Measurements from ENCODE around the gene LRCH4.
A peak's percentile ranks its signal among the peaks of the same experiment; 100 is the strongest.
"Not testable (repeated sequence)": the region's sequence is repeated elsewhere in the genome, so short reads cannot be mapped to it uniquely, and the experiment has no call there.

The LRCH4 gene

GRCh38 chr7:100564405-100564804 is 21.5 kb downstream of the LRCH4 start:
- H3K18ac ChIP-seq (ENCODE audit: low read length): not testable (repeated sequence)
- no CpG with 5 or more reads among the region's 6 CpGs for WGBS (ENCODE audit: extremely low coverage, insufficient coverage, low lambda C conversion rate)

GRCh38 chr7:100563809-100564400 is 22.0 kb downstream of the LRCH4 start:
- H3K27me3 ChIP-seq (ENCODE audit: insufficient read depth, low read length, poor library complexity): no peaks in the 10 kb centered on the region
- H3K36me3 ChIP-seq (ENCODE audit: control insufficient read depth, insufficient read depth, low read length): no peaks in the 10 kb centered on the region
- H4K8ac ChIP-seq (ENCODE audit: low read depth, low read length): no peak overlapping the region
- no peaks in the 10 kb centered on the region for H3K4me1 ChIP-seq (ENCODE audit: control insufficient read depth, low read depth, low read length)
- H2BK120ac ChIP-seq (ENCODE audit: low read depth, low read length): no peak overlapping the region
- H3K9ac ChIP-seq (ENCODE audit: low read length): no peak overlapping the region
- H2BK15ac ChIP-seq (replicated peaks; ENCODE audit: low read depth): no peak overlapping the region
- H3K23ac ChIP-seq (ENCODE audit: low read length): no peak overlapping the region
- H2BK5ac ChIP-seq (ENCODE audit: low read length): no peak overlapping the region
- no peak overlapping the region for H4K5ac ChIP-seq (ENCODE audit: low read length)
- no peaks in the 10 kb centered on the region for H3K79me2 ChIP-seq (ENCODE audit: control insufficient read depth, insufficient read depth, low read length)
- no peaks in the 10 kb centered on the region for H3K79me1 ChIP-seq (ENCODE audit: low read length)
- H3K18ac ChIP-seq (ENCODE audit: low read length): no peak overlapping the region
- peak; percentile 81 for DNase-seq
- no peak overlapping the region for H2AK5ac ChIP-seq (ENCODE audit: low read length)
- H3K4me2 ChIP-seq (ENCODE audit: low read length): no peak overlapping the region
- no peak overlapping the region for H3K4ac ChIP-seq (ENCODE audit: low read depth, low read length)
- no peak overlapping the region for H3K56ac ChIP-seq (ENCODE audit: low read length)
- no CpG with 5 or more reads among the region's 12 CpGs for WGBS (ENCODE audit: extremely low coverage, insufficient coverage, low lambda C conversion rate)
- no peak overlapping the region for H3K4me3 ChIP-seq (ENCODE audit: low read length)
- no peak overlapping the region for H3K27ac ChIP-seq (ENCODE audit: low read depth, low read length)

More at GRCh38 chr7:100564405-100564804, 21.5 kb downstream of the LRCH4 start:
- H2BK5ac ChIP-seq (ENCODE audit: low read length); H3K23ac ChIP-seq (ENCODE audit: low read length); H3K79me2 ChIP-seq (ENCODE audit: control insufficient read depth, insufficient read depth, low read length); H3K4me1 ChIP-seq (ENCODE audit: control insufficient read depth, low read depth, low read length); H4K5ac ChIP-seq (ENCODE audit: low read length); H3K56ac ChIP-seq (ENCODE audit: low read length); H2BK120ac ChIP-seq (ENCODE audit: low read depth, low read length); DNase-seq; H3K36me3 ChIP-seq (ENCODE audit: control insufficient read depth, insufficient read depth, low read length); H4K8ac ChIP-seq (ENCODE audit: low read depth, low read length); H2BK15ac ChIP-seq (replicated peaks; ENCODE audit: low read depth); H3K4ac ChIP-seq (ENCODE audit: low read depth, low read length); H3K79me1 ChIP-seq (ENCODE audit: low read length); H3K9ac ChIP-seq (ENCODE audit: low read length); H3K27me3 ChIP-seq (ENCODE audit: insufficient read depth, low read length, poor library complexity); H3K27ac ChIP-seq (ENCODE audit: low read depth, low read length); H3K4me2 ChIP-seq (ENCODE audit: low read length); H3K4me3 ChIP-seq (ENCODE audit: low read length); H2AK5ac ChIP-seq (ENCODE audit: low read length): not testable (repeated sequence)

DNA sequence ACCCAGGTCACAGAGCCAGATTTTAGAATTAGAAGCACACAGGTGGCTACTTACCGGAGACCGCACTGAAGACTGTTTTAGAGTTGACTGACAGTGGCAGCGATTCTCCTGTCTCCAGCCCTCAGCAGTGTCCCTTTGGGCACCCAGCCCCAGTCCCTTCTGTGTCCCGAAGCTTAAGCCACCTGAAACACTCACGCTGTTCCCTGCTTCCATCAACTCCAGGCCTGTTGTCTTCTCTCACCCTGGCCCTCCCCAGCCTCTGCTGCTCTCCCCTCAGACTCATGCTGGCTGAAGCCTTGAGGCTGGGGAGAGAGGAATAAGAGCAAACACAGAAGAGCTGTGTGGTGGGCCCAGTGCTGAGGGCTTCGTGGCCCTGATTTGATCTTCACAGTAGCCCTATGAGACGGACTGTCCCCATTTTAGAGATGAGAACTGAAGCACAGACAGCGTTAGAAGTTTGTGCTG is 22.8 kb downstream of the LRCH4 start:
- Histone ChIP-seq H4K5ac (ENCODE audit: low read length) (no peak overlapping the region), H3K56ac (ENCODE audit: low read length) (no peak overlapping the region), H3K79me2 (ENCODE audit: control insufficient read depth, insufficient read depth, low read length) (no peaks in the 10 kb centered on the region), H3K4ac (ENCODE audit: low read depth, low read length) (no peak overlapping the region), H2BK120ac (ENCODE audit: low read depth, low read length) (no peak overlapping the region), H3K36me3 (ENCODE audit: control insufficient read depth, insufficient read depth, low read length) (no peaks in the 10 kb centered on the region), H2AK5ac (ENCODE audit: low read length) (no peak overlapping the region), H2BK5ac (ENCODE audit: low read length) (no peak overlapping the region), H3K23ac (ENCODE audit: low read length) (no peak overlapping the region), H3K9ac (ENCODE audit: low read length) (no peak overlapping the region), H3K4me3 (ENCODE audit: low read length) (no peak overlapping the region), H3K18ac (ENCODE audit: low read length) (no peak overlapping the region), H3K4me2 (ENCODE audit: low read length) (no peak overlapping the region), H3K27me3 (ENCODE audit: insufficient read depth, low read length, poor library complexity) (no peaks in the 10 kb centered on the region), H3K4me1 (ENCODE audit: control insufficient read depth, low read depth, low read length) (no peaks in the 10 kb centered on the region), H4K8ac (ENCODE audit: low read depth, low read length) (no peak overlapping the region), H3K79me1 (ENCODE audit: low read length) (no peaks in the 10 kb centered on the region), H3K27ac (ENCODE audit: low read depth, low read length) (no peak overlapping the region), H2BK15ac (replicated peaks; ENCODE audit: low read depth) (no peak overlapping the region)
- no peak for DNase-seq
- no CpG with 5 or more reads among the region's 8 CpGs for WGBS (ENCODE audit: extremely low coverage, insufficient coverage, low lambda C conversion rate)

GRCh38 chr7:100562195-100563099 is 23.5 kb downstream of the LRCH4 start:
- H4K8ac ChIP-seq (ENCODE audit: low read depth, low read length): no peak overlapping the region
- no CpG with 5 or more reads among the region's 26 CpGs for WGBS (ENCODE audit: extremely low coverage, insufficient coverage, low lambda C conversion rate)
- H3K27me3 ChIP-seq (ENCODE audit: insufficient read depth, low read length, poor library complexity): no peaks in the 10 kb centered on the region
- no peaks in the 10 kb centered on the region for H3K4me1 ChIP-seq (ENCODE audit: control insufficient read depth, low read depth, low read length)
- no peaks in the 10 kb centered on the region for H3K79me1 ChIP-seq (ENCODE audit: low read length)
- H2BK15ac ChIP-seq (replicated peaks; ENCODE audit: low read depth): no peak overlapping the region
- H3K27ac ChIP-seq (ENCODE audit: low read depth, low read length): no peak overlapping the region
- no peak overlapping the region for H3K9ac ChIP-seq (ENCODE audit: low read length)
- no peaks in the 10 kb centered on the region for H3K36me3 ChIP-seq (ENCODE audit: control insufficient read depth, insufficient read depth, low read length)
- H2AK5ac ChIP-seq (ENCODE audit: low read length): no peak overlapping the region
- DNase-seq: no peak
- no peak overlapping the region for H3K4me3 ChIP-seq (ENCODE audit: low read length)
- H4K5ac ChIP-seq (ENCODE audit: low read length): no peak overlapping the region
- no peak overlapping the region for H2BK5ac ChIP-seq (ENCODE audit: low read length)
- H3K4me2 ChIP-seq (ENCODE audit: low read length): no peak overlapping the region
- no peaks in the 10 kb centered on the region for H3K79me2 ChIP-seq (ENCODE audit: control insufficient read depth, insufficient read depth, low read length)
- no peak overlapping the region for H3K23ac ChIP-seq (ENCODE audit: low read length)
- H3K4ac ChIP-seq (ENCODE audit: low read depth, low read length): no peak overlapping the region
- H2BK120ac ChIP-seq (ENCODE audit: low read depth, low read length): no peak overlapping the region
- no peak overlapping the region for H3K56ac ChIP-seq (ENCODE audit: low read length)
- no peak overlapping the region for H3K18ac ChIP-seq (ENCODE audit: low read length)

DNA sequence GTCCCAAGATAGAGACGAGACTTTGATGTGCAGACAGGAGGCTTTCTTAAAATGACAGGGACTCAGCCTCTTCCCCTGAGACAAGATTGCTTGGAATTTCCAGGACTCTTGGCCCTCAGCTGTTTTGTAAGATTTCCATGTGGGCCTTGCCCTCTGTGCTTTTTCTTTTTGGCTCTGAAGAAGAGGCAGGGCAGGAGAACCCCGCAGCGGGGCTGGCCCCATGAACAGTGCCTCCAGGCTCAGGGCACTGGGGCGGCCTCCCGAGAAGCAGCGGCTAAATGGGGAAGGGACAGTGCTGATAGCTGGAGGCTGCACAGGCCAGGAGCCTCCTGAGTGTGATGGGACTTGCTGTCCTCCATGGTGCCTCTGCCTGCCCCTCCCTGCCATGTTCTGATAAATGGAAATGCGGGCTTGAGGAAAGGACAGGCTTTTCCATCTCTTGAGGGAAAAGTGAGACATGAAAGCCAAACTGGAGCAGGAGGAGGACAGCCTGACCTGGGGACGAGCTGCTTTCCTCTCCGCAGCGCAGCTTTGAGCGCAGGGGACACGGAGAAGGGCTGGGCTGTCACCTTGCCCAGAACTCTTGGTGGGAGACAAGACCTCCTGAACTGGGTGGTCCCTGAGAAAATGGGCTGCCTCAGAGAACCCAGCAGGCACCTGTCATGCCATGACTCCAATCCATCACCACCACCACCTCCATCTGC is 24.3 kb downstream of the LRCH4 start:
- Histone ChIP-seq H3K9ac (ENCODE audit: low read length) (no peak overlapping the region), H3K79me1 (ENCODE audit: low read length) (no peaks in the 10 kb centered on the region), H3K4me3 (ENCODE audit: low read length) (no peak overlapping the region), H3K18ac (ENCODE audit: low read length) (no peak overlapping the region), H3K4ac (ENCODE audit: low read depth, low read length) (no peak overlapping the region), H4K5ac (ENCODE audit: low read length) (no peak overlapping the region), H2BK15ac (replicated peaks; ENCODE audit: low read depth) (no peak overlapping the region), H3K4me2 (ENCODE audit: low read length) (no peak overlapping the region), H2AK5ac (ENCODE audit: low read length) (no peak overlapping the region), H4K8ac (ENCODE audit: low read depth, low read length) (no peak overlapping the region), H3K79me2 (ENCODE audit: control insufficient read depth, insufficient read depth, low read length) (no peaks in the 10 kb centered on the region), H2BK5ac (ENCODE audit: low read length) (no peak overlapping the region), H3K4me1 (ENCODE audit: control insufficient read depth, low read depth, low read length) (no peaks in the 10 kb centered on the region), H3K56ac (ENCODE audit: low read length) (no peak overlapping the region), H2BK120ac (ENCODE audit: low read depth, low read length) (no peak overlapping the region), H3K23ac (ENCODE audit: low read length) (no peak overlapping the region), H3K27me3 (ENCODE audit: insufficient read depth, low read length, poor library complexity) (no peaks in the 10 kb centered on the region), H3K27ac (ENCODE audit: low read depth, low read length) (no peak overlapping the region), H3K36me3 (ENCODE audit: control insufficient read depth, insufficient read depth, low read length) (no peaks in the 10 kb centered on the region)
- WGBS (ENCODE audit: extremely low coverage, insufficient coverage, low lambda C conversion rate): no CpG with 5 or more reads among the region's 12 CpGs
- DNase-seq: no peak

Data from mesendoderm (in vitro differentiated cells).